HG02885 (cell line): Measurements from ENCODE around the gene LGALS9.
"Not testable (repeated sequence)": the region's sequence is repeated elsewhere in the genome, so short reads cannot be mapped to it uniquely, and the experiment has no call there.

Source experiments
- ATAC-seq: cut with Tn5 transposase; IDR thresholded peaks from one replicate; pipeline ENCODE4 v1.9.1; 2021; ENCODE audit warnings: mild to moderate bottlenecking; ENCODE audit not compliant: unreplicated experiment, poor library complexity

The LGALS9 gene

DNA sequence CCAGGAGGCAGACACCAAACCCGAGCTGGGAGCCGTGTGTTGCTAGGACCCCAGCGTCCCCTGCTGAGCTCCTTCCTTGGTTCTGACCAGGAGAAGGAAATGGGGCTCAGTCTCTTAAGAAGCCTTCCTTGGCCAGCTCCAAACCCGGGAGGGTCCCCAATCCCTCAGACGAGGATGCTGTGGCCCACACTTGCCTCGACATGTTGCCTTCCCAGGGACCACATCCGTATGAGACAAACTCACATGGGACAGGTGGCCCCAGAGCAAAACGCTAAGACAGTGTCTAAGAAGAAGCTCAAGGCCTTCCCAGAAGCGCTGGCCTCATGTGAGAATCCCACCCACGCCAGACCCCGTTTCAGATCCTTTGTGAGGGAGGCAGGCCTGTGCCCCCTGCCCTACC, 19.8 kb downstream of the LGALS9 start:
- no peak for ATAC-seq

DNA sequence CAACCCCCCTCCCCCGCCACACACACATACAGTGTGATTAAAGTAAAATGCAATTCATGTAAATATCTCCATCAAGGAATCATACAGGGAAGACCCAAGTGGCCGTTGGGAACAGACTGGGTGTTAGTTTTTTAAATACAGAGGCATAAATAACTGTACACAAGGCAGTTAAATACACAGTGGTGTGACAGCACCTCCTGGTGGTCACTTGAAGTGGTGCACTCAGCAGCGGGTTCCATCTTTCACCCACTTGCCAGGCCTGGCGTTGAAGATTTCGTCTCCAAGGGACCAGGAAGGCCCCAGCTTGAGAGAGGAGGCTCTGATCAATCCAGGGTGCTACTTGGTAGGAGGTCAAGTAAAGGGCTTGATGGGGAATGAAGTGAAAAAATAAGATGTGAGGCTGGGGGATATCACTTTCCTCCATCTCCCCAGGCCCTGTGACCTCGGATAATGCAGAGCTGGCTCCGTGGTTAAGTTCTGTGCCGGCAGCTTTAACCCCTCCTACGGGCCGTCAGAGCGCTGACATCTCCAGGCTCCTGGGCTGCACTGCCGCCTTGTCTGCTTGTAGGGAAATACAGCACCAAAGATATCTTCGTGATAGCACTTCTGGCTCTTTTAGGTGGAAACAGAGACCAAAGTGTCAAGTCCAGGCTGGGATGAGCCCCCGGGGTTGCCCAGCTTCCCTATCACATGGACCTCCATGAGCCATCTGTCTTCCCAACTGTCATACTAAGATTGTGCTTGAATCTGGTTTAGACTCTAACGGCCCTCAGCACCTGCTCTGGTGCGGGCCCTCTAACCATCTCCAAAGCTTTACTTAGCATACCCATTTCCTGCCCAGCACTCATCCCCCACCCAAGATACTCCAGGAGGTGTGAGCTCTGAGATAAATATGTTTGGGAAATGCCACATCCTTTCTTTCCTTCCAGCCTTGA, 20.7 kb downstream of the LGALS9 start:
- no peak for ATAC-seq

DNA sequence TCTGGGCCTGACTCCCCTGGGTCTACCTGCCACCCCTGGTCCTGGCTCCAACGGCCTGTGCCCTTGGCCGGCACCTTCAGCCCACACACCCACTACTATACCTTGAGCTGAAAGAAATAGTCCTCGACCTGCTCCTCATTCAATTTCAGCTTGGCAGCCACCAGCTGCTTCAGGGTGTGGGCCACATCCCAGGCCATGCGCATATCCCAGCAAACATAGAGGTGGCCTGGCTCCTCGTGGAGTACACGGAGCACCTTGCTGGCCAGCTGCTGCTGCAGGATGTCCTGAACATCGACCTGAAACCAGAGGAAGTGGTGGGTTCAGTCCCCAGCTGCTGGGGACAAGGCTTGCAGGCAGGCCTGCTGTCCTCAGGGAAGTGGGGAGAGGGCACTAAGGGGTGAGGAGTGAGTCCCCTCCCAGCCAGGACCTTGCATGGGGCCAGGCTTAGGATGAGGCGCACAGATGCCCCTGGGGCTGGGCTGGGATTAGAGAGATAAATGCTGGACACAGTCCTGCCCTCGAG, 22.5 kb downstream of the LGALS9 start:
- not testable (repeated sequence) for ATAC-seq

DNA sequence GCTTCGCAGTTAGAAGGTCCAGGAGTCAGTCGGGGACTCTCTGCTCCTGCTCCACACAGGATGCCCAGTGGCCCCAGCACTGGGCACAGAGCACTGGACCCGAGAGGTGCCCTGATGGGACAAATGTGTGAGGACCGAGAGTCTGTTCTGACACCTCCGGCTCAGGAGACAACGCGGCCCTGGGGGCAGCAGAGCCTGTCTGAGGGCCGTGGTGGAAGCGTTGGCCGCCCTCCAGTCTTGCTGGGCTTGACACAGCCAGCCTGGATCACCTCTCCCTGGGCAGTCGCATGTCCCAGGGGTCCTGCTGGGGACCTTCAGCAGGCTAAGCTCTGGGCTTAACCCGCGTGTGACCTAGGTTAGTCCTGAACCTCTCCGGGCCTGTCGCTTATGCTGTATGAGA, 23.1 kb downstream of the LGALS9 start:
- ATAC-seq, result no peak

DNA sequence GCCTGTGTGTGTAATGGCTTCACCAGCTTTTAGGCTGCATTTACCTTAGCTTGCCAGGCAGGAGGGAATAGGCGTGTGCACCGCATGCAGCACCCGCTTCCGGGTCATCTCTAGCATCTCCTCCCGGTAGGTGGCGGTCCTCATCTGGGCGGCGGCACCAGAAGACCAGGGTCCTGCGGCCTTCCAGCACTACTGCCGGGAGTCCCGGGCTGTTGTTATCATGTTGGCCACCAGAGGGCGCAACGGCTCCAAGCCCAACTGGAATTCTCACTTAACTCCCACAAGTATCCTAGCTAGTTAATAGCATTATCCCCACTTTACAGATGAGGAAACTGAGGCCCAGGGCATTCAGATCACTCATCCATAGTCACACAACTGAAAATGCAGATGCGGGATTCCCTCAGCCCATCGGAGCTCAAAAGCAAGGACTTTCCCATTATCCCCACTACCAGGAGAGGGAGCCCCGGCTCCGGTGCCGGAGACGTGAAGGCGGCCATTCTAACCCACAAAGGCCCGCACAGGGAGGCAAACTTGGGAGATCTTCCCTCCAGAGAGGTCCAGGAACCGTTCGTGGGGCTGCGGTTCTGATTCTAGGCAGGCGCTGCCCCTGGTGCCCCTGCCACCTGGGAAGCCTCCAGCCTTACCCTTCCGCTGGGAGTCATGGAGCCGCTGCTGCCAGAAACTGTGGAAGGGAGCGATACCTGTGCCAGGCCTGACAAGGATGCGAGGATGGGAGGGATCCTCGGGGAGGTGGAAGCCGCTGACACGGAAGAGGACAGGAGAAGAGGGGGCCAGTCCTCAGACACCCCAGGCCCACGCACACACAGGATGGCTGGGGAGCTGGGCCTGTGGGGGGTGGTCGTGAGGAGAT, 23.9 kb downstream of the LGALS9 start:
- ATAC-seq, result peak; percentile 68

DNA sequence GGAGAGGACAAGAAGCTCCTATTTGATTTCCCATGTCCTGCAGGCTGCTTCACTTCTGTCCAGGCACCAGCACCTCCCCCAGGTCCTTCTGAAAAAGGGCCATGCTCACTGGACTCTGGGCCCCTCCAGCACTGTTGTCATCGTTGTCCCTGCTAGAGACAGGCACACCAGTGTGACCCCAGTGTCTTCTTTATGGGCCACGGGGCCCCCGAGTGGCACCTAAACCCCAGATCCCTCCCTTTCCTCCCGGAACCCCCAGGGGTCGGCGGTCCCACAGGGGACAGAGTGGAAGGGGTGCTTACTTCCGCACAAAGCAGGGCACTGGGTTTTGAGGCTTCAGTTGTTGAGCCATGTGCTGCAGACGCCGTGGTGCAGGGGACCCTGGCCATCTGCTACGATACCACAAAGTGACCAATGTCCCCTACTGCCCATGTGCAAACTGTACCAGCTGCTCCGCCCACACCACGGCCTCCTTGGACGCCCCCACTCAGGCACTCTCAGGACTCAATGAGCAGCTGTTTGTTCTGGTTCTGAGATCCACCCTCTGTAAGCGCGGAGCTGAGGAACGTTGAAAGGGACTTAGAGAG, 24.6 kb downstream of the LGALS9 start:
- ATAC-seq, result not testable (repeated sequence)

DNA sequence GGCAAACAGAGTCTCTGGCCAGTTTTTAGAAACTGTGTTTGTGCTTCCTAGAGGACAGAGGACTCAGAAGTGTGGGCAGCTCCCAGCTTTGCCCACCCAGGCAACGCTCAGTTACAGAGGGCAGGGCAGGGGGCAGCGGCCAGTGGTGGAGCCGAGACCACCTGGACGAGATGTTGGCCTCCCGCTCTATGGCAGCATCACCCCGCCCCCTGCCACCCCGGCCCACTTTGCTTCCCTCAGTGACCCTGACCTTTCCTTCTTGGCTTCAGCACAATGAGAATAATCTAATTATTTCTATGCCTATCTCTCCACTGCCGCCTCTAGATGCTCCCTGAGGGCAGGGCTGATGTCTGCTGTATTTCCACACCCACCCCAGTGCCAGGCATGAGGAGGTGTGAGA, 25.6 kb downstream of the LGALS9 start:
- not testable (repeated sequence) for ATAC-seq

DNA sequence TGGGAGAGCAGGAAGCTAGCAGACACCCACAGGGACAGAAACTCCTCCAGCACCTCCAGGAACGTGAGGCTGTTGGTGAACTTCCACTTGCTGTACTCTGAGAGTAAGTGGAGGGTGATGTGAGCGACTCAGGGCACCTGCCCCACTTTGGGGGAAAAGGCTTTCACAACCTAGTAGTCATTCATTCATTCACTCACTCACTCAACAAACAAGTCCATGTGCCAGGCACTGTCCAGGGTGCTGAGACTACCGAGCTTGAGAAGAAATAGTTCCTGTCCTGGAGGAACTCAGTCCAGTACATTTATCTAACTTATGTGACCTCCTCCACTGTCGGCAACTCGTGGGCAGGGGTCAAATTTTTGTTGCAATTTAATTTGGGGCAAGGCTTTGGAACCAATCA, 26.6 kb downstream of the LGALS9 start:
- ATAC-seq, result no peak

DNA sequence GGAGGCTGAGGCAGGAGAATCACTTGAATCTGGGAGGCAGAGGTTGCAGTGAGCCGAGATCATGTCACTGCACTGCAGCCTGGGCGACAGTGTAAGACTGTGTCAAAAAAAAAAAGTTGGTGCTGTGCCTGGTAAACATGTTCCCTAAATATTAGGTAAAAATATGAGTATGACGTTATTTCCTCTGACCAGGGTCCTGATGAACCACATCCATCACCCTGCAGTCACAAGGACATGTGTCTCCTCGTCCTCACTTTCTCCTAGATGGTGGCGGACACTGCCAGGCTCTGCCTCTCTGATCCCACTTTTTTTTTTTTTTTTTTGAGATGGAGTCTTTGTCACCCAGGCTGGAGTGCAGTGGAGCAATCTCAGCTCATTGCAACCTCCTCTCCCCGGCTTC, 28.7 kb downstream of the LGALS9 start:
- no peak for ATAC-seq

DNA sequence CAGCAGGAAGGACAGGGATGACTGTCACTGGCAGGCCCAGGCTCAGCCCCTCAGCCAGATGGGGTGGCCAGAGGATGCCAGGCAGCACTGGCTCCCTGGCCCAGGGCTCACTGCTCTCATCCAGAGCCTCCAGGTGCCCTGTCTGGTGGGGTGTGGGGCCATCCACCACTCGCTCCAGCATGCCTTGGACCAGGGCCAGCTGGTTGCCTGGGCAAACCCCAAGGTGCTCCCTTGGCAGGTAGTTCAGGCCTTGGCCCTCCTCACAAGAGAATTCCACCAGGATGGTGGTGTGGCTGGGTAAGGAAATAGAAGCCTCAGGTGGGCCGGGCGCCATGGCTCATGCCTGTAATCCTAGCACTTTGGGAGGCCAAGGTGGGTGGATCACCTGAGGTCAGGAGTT, 29.4 kb downstream of the LGALS9 start:
- ATAC-seq, result no peak

DNA sequence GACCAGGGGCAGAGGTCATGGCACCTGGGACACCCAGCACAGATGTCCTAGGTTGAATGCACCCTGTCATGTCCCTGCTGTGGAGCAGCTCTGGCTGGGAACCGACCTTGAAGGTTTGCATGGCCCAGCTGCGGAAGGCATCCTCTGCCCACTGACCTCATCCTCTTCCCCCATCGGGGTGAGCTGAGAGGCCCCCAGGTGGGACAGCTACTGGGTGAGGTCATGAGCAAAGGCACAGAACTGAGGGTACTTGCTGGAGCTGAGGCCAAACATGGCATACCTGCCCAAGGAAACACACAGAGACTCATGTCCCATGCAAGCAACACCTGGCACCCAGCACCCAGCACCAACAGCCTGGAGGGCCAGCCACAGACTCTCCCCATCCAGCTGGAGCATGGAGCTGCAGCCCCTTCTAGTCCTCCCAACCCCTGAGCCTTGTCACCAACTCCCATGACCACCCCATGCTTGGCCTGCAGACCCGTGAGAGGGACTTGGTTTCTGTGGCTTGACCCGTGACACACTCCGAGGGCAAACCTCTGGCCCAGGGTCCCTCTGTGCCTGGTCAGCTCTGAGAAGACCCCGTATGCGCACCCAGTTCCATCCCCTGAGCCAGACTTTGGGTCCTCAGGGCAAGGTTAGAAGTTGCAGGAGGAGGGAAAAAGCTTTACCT, 33.1 kb downstream of the LGALS9 start:
- no peak for ATAC-seq

DNA sequence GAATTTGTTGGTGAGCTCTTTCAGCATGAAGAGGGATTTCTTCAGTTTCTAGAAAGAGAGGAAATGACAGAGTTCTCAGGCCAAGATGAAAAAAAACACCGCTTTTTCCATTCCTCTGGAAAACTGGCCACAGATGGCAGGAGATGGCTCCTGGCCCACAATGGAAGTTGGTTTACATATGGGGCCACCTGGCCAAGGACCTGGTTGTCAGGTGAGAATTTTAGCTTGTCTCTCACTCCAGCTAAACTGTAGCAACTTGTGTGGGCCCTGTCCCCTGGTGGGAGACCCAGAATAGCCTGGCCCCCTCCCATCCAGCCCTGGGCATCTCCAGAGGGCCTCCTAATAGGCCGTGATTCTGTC, 33.6 kb downstream of the LGALS9 start:
- no peak for ATAC-seq

DNA sequence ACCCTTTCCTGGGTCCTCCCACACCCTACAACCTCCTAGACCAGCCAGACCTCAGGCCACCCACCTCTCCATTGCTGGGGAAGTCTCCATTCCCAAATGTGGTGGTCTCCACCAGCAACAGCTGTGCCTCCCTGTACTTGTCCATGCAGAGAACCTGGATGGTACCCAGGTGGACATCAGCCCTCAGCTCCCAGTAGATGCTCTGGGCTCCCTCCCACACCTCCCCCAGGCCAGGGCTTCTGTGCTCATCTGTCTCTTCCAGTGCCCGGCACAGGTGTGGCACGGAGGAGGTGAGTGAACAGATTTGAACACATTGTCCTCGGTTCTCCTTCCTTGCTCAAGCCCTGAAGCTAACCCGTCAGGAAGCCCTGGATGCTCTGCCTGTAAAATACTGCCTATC, 34.6 kb downstream of the LGALS9 start:
- no peak for ATAC-seq

DNA sequence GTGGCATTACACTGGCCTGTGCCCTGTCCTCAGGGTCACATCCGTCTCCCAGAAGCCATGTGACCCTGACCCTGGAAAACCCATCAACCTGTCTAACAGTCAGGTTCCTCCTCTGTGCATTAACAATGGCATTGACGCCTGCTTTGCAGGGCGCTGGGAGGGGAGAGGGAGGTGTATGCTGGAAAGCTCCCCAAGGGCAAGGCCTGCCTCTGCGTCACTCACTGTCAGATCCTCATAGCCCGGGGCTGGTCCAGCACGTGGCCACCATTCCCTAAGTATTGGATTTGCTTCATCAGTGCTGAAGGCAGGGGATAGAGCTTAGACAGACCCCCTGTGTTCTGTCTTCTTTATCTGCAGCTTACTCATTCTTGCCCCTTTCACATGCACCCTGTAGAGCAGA, 35.3 kb downstream of the LGALS9 start:
- not testable (repeated sequence) for ATAC-seq

DNA sequence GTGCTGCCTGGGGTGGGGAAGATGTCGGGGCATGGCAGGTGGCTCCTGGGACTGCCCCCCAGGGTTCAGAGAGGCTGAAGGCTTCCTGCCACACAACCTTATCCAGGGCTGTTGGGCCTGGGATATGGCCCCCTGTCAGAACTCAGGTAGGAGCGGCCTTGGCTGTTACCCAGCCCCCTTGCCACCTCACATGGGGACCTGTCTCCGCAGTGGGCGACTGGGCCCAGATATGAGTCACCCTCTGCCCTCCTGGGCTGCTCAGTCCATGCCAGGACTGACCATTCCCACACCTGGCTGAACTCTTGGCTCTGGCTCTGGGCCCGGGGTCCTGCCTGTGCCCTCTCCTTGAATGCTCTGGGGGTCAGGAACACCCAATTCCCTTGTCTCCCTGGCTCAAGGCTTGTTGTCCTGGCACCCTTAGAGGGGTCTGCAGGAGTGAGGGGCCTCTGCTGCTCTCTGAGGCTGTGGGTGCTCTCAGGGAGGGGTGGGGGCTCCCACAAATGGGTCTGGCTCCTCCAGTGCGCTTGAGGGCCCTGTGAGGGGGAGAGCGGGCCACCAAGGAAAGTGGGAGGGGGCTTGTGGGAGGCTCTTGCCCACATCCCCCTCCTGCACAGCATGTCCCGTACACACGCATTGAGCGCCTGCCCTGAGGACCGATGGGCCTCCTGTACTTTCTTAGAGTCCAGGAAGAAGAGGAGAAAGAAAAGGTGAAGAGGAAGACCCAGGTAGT, 36.0 kb downstream of the LGALS9 start:
- no peak for ATAC-seq

DNA sequence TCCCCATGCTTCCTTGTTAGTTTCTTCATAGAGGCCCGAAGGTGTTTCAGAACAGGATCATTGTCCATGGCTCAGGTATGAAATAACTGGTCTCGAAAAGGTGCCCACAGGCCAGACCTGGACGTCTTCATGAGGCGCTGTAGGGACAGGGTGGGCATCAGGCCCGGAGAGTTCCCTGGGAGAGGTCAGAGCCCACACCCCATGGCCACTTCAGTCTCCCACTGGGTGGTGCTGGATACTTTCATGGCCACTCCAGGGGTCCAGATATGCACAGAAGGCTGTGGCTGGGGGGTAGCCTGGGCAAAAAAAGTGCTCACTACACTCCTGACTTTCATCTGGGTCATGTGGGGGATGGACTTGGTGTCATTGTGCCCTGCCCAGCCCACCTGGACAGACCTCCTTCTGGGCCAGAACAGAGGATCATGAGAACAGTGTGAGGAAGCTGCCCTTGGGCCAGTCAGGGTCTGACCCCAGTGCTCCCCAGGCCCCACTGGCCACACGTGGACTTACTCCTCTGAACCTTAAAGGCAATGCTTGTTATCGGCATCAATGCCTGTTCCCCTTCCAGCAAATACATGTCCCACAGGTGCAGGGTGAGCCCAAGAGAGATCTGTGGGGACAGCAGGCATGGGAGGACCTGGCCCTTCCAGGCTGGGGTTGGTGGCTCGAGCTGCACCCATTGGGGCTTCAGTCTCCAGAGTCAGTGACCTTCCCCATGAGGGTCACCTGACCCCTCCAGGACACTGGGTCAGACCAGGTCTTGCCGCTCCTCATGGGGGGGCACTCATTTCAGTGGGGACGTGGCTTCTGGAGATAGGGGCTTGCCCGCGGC, 36.9 kb downstream of the LGALS9 start:
- ATAC-seq, result no peak

DNA sequence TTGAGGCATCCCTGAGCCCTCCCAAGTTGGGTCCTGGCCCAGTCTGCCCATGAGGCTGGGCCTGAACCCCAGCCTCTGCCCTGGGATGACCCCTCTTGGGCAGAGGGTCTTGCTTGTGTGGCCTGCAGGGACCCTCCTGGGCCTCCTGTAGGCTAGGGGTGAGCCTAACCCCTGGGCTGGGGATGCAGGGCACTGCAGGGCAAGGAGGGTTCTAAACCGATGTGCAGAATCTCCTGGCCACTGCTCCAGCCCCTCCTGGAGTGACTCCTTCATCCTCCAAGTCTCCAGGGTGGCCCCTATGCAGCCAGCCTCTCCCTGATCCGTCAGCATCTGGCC, 37.5 kb downstream of the LGALS9 start:
- no peak for ATAC-seq

DNA sequence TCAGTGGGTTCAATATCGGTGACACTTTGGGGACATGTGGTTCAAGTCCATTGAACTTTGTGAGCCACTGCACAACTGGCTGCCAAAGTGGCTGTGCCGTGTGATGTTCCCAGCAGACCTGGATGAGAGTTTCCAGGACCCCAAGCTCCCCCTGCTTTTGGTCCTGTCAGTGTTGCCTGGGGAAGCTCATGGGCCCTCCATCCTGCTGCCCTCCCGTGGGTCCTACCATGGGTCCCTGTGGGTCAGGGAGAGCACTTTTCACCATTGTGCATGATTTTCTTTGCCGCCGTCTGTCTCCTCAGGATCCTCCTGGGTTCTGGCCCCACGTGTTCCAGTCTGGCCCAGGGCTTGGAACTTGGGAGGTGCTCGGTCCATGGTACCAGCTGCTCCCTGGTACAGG, 38.1 kb downstream of the LGALS9 start:
- ATAC-seq, result no peak

DNA sequence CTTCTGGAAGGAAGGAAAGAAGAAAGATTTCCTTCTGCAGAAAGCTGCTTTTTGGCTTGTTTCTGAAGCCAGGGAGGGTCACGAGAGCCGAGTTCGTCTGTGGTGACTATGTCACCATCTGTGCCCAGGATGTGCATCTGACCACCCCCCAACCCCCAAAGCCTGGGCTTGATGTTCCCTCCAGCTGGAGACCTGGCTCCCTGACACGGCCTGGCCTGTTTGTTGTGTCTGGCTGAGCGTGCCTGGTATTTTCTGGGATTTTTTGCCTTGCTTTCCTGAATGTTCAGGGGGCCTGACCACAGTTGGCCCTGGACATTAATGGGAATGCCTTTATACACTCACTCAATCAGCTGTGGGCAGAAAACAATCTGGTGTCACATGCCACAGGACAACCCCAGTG, 38.9 kb downstream of the LGALS9 start:
- ATAC-seq, result no peak
